GM18505 (cell line): ENCODE results near the gene RAB40B.
A peak's percentile ranks its signal among the peaks of the same experiment; 100 is the strongest.

Experiments used
- ATAC-seq: cut with Tn5 transposase; IDR thresholded peaks from one replicate; pipeline ENCODE4 v1.9.1; 2021; ENCODE audit not compliant: unreplicated experiment
- POLR2A ChIP-seq: IDR thresholded peaks from 4 replicates; pipeline ENCODE4 v1.6.1; 2011; ENCODE audit warnings: borderline replicate concordance; ENCODE audit not compliant: insufficient read depth, insufficient read length; ENCODE audit errors: extremely low read depth

The RAB40B gene

GRCh38 chr17:82709024-82709675 lies 10.7 kb upstream of the RAB40B start:
- no peak for ATAC-seq
- TF ChIP-seq POLR2A = no peak

GRCh38 chr17:82705756-82706155 lies 7.3 kb upstream of the RAB40B start:
- no peak for ATAC-seq
- TF ChIP-seq POLR2A = no peak

- no peak for ATAC-seq
- no peak for TF ChIP-seq POLR2A
Measured at GRCh38 chr17:82704886-82705285, 6.4 kb upstream of the RAB40B start.

- TF ChIP-seq POLR2A = no peak
- ATAC-seq = no peak
Measured at GRCh38 chr17:82703935-82704865, 5.7 kb upstream of the RAB40B start.

- no peak for TF ChIP-seq POLR2A
- no peak for ATAC-seq
Measured at GRCh38 chr17:82703036-82703745, 4.7 kb upstream of the RAB40B start.

GRCh38 chr17:82702231-82702927 lies 3.9 kb upstream of the RAB40B start:
- no peak for TF ChIP-seq POLR2A
- no peak for ATAC-seq

- no peak for TF ChIP-seq POLR2A
- no peak for ATAC-seq
Measured at GRCh38 chr17:82699551-82699950, 1.1 kb upstream of the RAB40B start.

GRCh38 chr17:82698974-82699442 lies 510 bp upstream of the RAB40B start:
- peak; percentile 26 for ATAC-seq
- TF ChIP-seq POLR2A = no peak

GRCh38 chr17:82697808-82698064 lies 762 bp downstream of the RAB40B start:
- TF ChIP-seq POLR2A = no peak

GRCh38 chr17:82696916-82697807 lies 1.3 kb downstream of the RAB40B start:
- no peak for ATAC-seq
- TF ChIP-seq POLR2A = no peak

More at GRCh38 chr17:82697808-82698064, 762 bp downstream of the RAB40B start:
- no peak for ATAC-seq

- ATAC-seq = no peak
- TF ChIP-seq POLR2A = no peak
Measured at GRCh38 chr17:82696259-82696658, 2.2 kb downstream of the RAB40B start.

GRCh38 chr17:82694647-82695046 lies 3.9 kb downstream of the RAB40B start:
- no peak for ATAC-seq
- TF ChIP-seq POLR2A = no peak

GRCh38 chr17:82693168-82693867 lies 5.2 kb downstream of the RAB40B start:
- ATAC-seq = no peak
- TF ChIP-seq POLR2A = no peak
